Endothelial cell of umbilical vein (primary cell): Measurements from ENCODE around the gene KLHDC4. TPM values are rescaled to one million over a fixed set of nuclear protein-coding genes. Genes with fewer than 3 reads are reported as not detected.

Experiments
- BruUV-seq: library from RNA; stranded (reverse); fragments of 400-500 nt; replicated peaks from 2 replicates; lab custom pipeline; 2021; lab: Mats Ljungman, UMichigan
- CTCF ChIA-PET: fragments of 300-600, 350-600 bp; sonication (Branson Sonifier 250); formaldehyde crosslinking; loops from one replicate; lab custom pipeline; 2021; ENCODE audit warnings: antibody characterized with exemption, inconsistent platforms; lab: Charles Lee
- POLR2A ChIA-PET: fragments of 300-600, 350-600 bp; sonication (Branson Sonifier 250); formaldehyde crosslinking; loops from one replicate; lab custom pipeline; 2021; ENCODE audit warnings: antibody characterized with exemption, inconsistent platforms; lab: Charles Lee
- DNase-seq: peaks from one replicate; pipeline ENCODE4 v3.0.0-alpha.2; 2011; ENCODE audit warnings: low read depth, low spot score
- FAIRE-seq: peaks from 2 replicates; lab custom pipeline; 2011; peaks lifted over from hg19 to GRCh38; lab: Jason Lieb, UNC
- H2AFZ ChIP-seq: 2 replicates; pipeline ENCODE4 v1.6.0; 2012; ENCODE audit warnings: low read depth, low read length, control low read depth, inconsistent platforms
- H3K27ac ChIP-seq: 2 replicates; pipeline ENCODE4 v1.5.1; 2011; ENCODE audit warnings: low read depth, mild to moderate bottlenecking, control low read depth, low read length, moderate library complexity; ENCODE audit not compliant: insufficient read depth
- H3K27me3 ChIP-seq, 2 experiments: 2 replicates each; pipeline versions ENCODE4 v1.6.0 to v1.6.1; 2011; ENCODE audit warnings: low read length in 2 of 2, mixed read lengths in 1 of 2; ENCODE audit not compliant: control insufficient read depth in 2 of 2, insufficient read depth in 2 of 2
- H3K36me3 ChIP-seq, 2 experiments: 2 replicates in 1 of 2; 3 replicates in 1 of 2; pipeline ENCODE4 v1.5.1; 2011; ENCODE audit warnings: low read length in 2 of 2, mild to moderate bottlenecking in 1 of 2, moderate library complexity in 1 of 2; ENCODE audit not compliant: control insufficient read depth in 2 of 2, insufficient read depth in 2 of 2; ENCODE audit errors: extremely low read depth in 1 of 2
- H3K4me1 ChIP-seq: 3 replicates; pipeline ENCODE4 v1.5.1; 2011; ENCODE audit warnings: mild to moderate bottlenecking, low read length; ENCODE audit not compliant: control insufficient read depth, insufficient read depth; ENCODE audit errors: extremely low read depth
- H3K4me2 ChIP-seq: 2 replicates; pipeline ENCODE4 v1.6.1; 2011; ENCODE audit warnings: low read length, control low read depth, mixed read lengths; ENCODE audit not compliant: insufficient read depth
- H3K4me3 ChIP-seq, 3 experiments: fragments of 200-600 bp in 1 of 3; sonication (generic), shearing (Covaris generic) in 1 of 3; replicated peaks in 1 of 3; 2 replicates each; pipeline ENCODE4 v1.5.1; 2011 to 2016; ENCODE audit warnings: control low read depth in 3 of 3, low read length in 3 of 3, mild to moderate bottlenecking in 2 of 3, inconsistent platforms in 1 of 3, low read depth in 1 of 3, moderate library complexity in 1 of 3; ENCODE audit not compliant: insufficient read depth in 1 of 3
- H3K79me2 ChIP-seq: 2 replicates; pipeline ENCODE4 v1.6.0; 2012; ENCODE audit warnings: low read length, inconsistent platforms; ENCODE audit not compliant: control insufficient read depth, insufficient read depth
- H3K9ac ChIP-seq: replicated peaks from 2 replicates; pipeline ENCODE3; 2011; ENCODE audit warnings: low read length, control low read depth; ENCODE audit not compliant: insufficient read depth; ENCODE audit errors: extremely low read depth
- H3K9me1 ChIP-seq: replicated peaks from 3 replicates; pipeline ENCODE4 v1.6.0; 2011; ENCODE audit warnings: mild to moderate bottlenecking, low read length; ENCODE audit not compliant: control insufficient read depth, insufficient read depth; ENCODE audit errors: extremely low read depth
- H3K9me3 ChIP-seq: replicated peaks from 2 replicates; pipeline ENCODE4 v1.5.1; 2012; ENCODE audit warnings: low read length, inconsistent platforms; ENCODE audit not compliant: control insufficient read depth, insufficient read depth
- H4K20me1 ChIP-seq: replicated peaks from 2 replicates; pipeline ENCODE3; 2011; ENCODE audit warnings: mild to moderate bottlenecking, low read length; ENCODE audit not compliant: control insufficient read depth, insufficient read depth; ENCODE audit errors: extremely low read depth
- EZH2 ChIP-seq: IDR thresholded peaks from 2 replicates; pipeline ENCODE4 v1.6.1; 2012; ENCODE audit warnings: borderline replicate concordance, low read depth, mild to moderate bottlenecking, moderate library complexity, low read length, inconsistent platforms; ENCODE audit not compliant: severe bottlenecking
- FOS ChIP-seq: IDR thresholded peaks from 2 replicates; pipeline ENCODE4 v1.6.1; 2011; ENCODE audit warnings: mild to moderate bottlenecking, low read length, moderate library complexity, borderline replicate concordance; ENCODE audit not compliant: insufficient read depth
- GATA2 ChIP-seq: IDR thresholded peaks from 2 replicates; pipeline ENCODE4 v1.7.0; 2011; ENCODE audit warnings: low read depth, mild to moderate bottlenecking, moderate library complexity, mixed read lengths, low read length; ENCODE audit not compliant: insufficient read length, insufficient read depth
- JUN ChIP-seq: IDR thresholded peaks from 2 replicates; pipeline ENCODE4 v1.6.1; 2011; ENCODE audit warnings: borderline replicate concordance, low read depth; ENCODE audit not compliant: insufficient read length, insufficient read depth
- MYC ChIP-seq: IDR thresholded peaks from one replicate; pipeline ENCODE4 v1.6.1; 2011; ENCODE audit warnings: mild to moderate bottlenecking, low read depth, low read length
- POLR2A ChIP-seq: IDR thresholded peaks from 2 replicates; pipeline ENCODE4 v1.6.1; 2012; ENCODE audit warnings: low read depth, mild to moderate bottlenecking, control low read depth, low read length
- POLR2AphosphoS5 ChIP-seq: IDR thresholded peaks from 2 replicates; pipeline ENCODE4 v1.6.1; 2012; ENCODE audit warnings: low read depth, mild to moderate bottlenecking, control low read depth, low read length, moderate library complexity; ENCODE audit not compliant: insufficient read depth
- dilution Hi-C: fragments of 300-500 bp; cut with MboI; formaldehyde crosslinking; loops from one replicate; pipeline ENCODE4 v1.15.0; 2019; ENCODE audit warnings: low sequenced_read_pairs; ENCODE audit not compliant: extremely low pct_ligation_motif_present
- intact Hi-C: fragments of 100-400 bp; cut with micrococcal nuclease; formaldehyde crosslinking; loops from one replicate; pipeline ENCODE4 v1.10.0; 2022
- polyA plus RNA-seq, 4 experiments: library from polyadenylated mRNA; depleted of rRNA in 3 of 4; stranded (reverse) in 3 of 4; unstranded in 1 of 4; fragments of >200 nt; gene quantifications; 2 replicates each; pipeline versions ENCODE4 v1.2.1 to v1.2.3, GENCODE V29; 2011 to 2012; ENCODE audit warnings: missing spikeins in 1 of 4
- total RNA-seq: library from RNA; stranded (reverse); gene quantifications from 2 replicates; pipeline ENCODE4 v1.2.3, GENCODE V29; 2021
- TF ChIP-seq, protein P1 (sequence below): IDR thresholded peaks from 2 replicates; pipeline ENCODE4 v1.6.1; 2011; ENCODE audit not compliant: insufficient read depth, insufficient read length
- TF ChIP-seq, protein P2 (sequence below), 2 donors: IDR thresholded peaks; 1 replicate in 1 of 2; 2 replicates in 1 of 2; pipeline ENCODE4 v1.5.1; 2011; ENCODE audit warnings: low read length in 2 of 2, mild to moderate bottlenecking in 2 of 2, moderate library complexity in 2 of 2, control low read depth in 1 of 2, inconsistent platforms in 1 of 2, low read depth in 1 of 2; ENCODE audit not compliant: insufficient read depth in 1 of 2; ENCODE audit errors: extremely low read depth in 1 of 2

The KLHDC4 gene
- total and polyA plus RNA-seq, 2 donors (not counting 3 experiments of a cell fraction or from before 2014, with no cell fraction given), result 24.7 to 46.2 TPM

DNA sequence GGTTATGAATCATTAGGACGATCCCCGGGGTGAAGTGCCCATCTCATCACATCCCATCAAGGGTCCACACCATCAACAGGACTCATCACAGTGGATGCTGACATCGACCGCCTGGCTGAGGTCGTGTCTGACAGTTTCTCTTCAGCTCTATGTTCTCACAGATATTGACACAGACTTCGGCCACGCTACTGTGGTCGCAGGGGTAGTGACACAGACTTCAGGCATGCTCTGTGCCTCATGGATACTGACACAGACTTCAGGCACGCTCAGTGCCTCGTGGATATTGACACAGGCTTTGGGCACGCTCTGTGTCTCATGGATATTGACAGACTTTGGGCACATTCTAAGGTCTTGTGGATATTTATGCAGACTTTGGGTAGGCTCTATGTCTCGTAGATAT is 50.1 kb downstream of the KLHDC4 start:
- peaks cover 4 to 26% of the 10 kb centered on the region in 2 experiments for H3K36me3 ChIP-seq

More for the DNA sequence above, 50.1 kb downstream of the KLHDC4 start:
- DNase-seq (no peak), FAIRE-seq (no peak)
- Histone ChIP-seq H3K4me2 (no peak overlapping the region), H4K20me1 (no peaks in the 10 kb centered on the region), H3K27ac (no peak overlapping the region), H3K4me3 (no peak overlapping the region), H3K4me1 (no peaks in the 10 kb centered on the region), H3K9me3 (no peaks in the 10 kb centered on the region), H3K27me3 (no peaks in the 10 kb centered on the region), H2AFZ (no peak overlapping the region), H3K9me1 (no peaks in the 10 kb centered on the region), H3K9ac (no peak overlapping the region), H3K79me2 (no peaks in the 10 kb centered on the region)
- CTCF ChIA-PET, result interaction anchor here (1.4 kb wide), 1 partner anchor 10 kb away, joined by 4 read pairs; no protein-coding TSS in a partner anchor
- POLR2A ChIA-PET, result no interaction called here
- no TSS peak for BruUV-seq
- TF ChIP-seq GATA2 (no peak), EZH2 (no peak), POLR2A (no peak), JUN (no peak), POLR2AphosphoS5 (no peak), FOS (no peak), MYC (no peak)
- TF ChIP-seq, protein P1, sequence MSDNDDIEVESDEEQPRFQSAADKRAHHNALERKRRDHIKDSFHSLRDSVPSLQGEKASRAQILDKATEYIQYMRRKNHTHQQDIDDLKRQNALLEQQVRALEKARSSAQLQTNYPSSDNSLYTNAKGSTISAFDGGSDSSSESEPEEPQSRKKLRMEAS, result no peak
- TF ChIP-seq, protein P2, sequence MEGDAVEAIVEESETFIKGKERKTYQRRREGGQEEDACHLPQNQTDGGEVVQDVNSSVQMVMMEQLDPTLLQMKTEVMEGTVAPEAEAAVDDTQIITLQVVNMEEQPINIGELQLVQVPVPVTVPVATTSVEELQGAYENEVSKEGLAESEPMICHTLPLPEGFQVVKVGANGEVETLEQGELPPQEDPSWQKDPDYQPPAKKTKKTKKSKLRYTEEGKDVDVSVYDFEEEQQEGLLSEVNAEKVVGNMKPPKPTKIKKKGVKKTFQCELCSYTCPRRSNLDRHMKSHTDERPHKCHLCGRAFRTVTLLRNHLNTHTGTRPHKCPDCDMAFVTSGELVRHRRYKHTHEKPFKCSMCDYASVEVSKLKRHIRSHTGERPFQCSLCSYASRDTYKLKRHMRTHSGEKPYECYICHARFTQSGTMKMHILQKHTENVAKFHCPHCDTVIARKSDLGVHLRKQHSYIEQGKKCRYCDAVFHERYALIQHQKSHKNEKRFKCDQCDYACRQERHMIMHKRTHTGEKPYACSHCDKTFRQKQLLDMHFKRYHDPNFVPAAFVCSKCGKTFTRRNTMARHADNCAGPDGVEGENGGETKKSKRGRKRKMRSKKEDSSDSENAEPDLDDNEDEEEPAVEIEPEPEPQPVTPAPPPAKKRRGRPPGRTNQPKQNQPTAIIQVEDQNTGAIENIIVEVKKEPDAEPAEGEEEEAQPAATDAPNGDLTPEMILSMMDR (IDR thresholded peaks at IDR 0.05; ENCODE audit: extremely low read depth in 1 of 2, insufficient read depth in 1 of 2, low read depth in 1 of 2, low read length in 2 of 2), result no peak
- intact Hi-C loops (no loop called here), dilution Hi-C loops (no loop called here)
